ENCODE measurements around the gene CLIP2. TPM values are rescaled to one million over a fixed set of nuclear protein-coding genes. Genes with fewer than 3 reads are reported as not detected.
"Not testable (repeated sequence)": the region's sequence is repeated elsewhere in the genome, so short reads cannot be mapped to it uniquely, and the experiment has no call there.

The CLIP2 gene
- total and polyA plus RNA-seq, 12 donors, result 4.5 to 11.3 (median 6.6) TPM

GRCh38 chr7:74254129-74254857 is 34.9 kb upstream of the CLIP2 start, which contains the start of gene RFC2:
Gene RFC2, minus strand, starts transcription at chr7:74254399. Its CDS starts 16 bp downstream, at chr7:74254383.
- DNase-seq (peak; percentile 97 to 98), ATAC-seq (peak; percentile 99 to 100 (median 100))
- Histone ChIP-seq H3K4me1 (peaks cover 3 to 38% (median 28%) of the 10 kb centered on the region in 9 donors), H3K4me3 (peak within 1 kb of the TSS; percentile 47 to 95 (median 78)), H3K27ac (peak within 1 kb of the TSS; percentile 89 to 98 (median 93)), H3K27me3 (no peaks in the 10 kb centered on the region), H3K36me3 (peaks cover 0 to 25% (median 4%) of the 10 kb centered on the region in 9 donors), H3K9me3 (no peaks in the 10 kb centered on the region)
- TF ChIP-seq, protein P1, sequence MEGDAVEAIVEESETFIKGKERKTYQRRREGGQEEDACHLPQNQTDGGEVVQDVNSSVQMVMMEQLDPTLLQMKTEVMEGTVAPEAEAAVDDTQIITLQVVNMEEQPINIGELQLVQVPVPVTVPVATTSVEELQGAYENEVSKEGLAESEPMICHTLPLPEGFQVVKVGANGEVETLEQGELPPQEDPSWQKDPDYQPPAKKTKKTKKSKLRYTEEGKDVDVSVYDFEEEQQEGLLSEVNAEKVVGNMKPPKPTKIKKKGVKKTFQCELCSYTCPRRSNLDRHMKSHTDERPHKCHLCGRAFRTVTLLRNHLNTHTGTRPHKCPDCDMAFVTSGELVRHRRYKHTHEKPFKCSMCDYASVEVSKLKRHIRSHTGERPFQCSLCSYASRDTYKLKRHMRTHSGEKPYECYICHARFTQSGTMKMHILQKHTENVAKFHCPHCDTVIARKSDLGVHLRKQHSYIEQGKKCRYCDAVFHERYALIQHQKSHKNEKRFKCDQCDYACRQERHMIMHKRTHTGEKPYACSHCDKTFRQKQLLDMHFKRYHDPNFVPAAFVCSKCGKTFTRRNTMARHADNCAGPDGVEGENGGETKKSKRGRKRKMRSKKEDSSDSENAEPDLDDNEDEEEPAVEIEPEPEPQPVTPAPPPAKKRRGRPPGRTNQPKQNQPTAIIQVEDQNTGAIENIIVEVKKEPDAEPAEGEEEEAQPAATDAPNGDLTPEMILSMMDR (IDR thresholded peaks at IDR 0.05), result peak in 8 of 9 donors; percentile 16 to 54 (median 43)
- WGBS, 2 donors, result 0% methylated on average over 71 to 75 of the region's 75 CpGs
- intact Hi-C loops (cut with DNase I), result loop anchor here in 4 of 10 donors (5.0 to 10.0 kb wide), 4 partner anchors 33 to 141 kb away; partner anchors contain the start of genes CLIP2 (in 2 of the 4) and EIF4H (in 1 of the 4)

DNA sequence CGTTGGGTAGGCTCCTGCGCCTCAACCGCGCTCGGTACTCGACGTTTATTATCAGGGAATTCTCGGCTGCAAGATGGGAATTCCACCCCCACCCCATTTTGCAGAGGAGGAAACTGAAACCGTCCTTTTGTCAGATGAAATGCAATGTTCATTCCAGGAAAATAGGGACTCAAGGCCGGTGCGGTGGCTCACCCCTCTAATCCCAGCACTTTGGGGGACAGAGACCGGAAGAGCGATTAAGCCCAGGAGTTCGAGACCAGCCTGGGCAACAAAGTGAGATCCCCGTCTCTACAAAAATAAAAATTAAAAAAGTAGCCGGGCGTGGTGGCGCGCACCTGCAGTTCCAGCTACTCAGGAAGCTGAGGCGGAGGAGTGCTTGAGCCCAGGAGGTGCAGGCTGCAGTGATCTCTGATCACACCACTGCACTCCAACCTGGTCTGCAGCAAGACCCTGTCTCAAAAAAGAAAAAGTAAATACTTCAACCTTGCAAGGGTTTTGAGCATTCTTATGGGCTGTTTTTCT is 34.3 kb upstream of the CLIP2 start:
- Histone ChIP-seq H3K36me3 (peaks cover 0 to 19% (median 0%) of the 10 kb centered on the region in 9 donors), H3K4me1 (peaks cover 3 to 38% (median 28%) of the 10 kb centered on the region in 9 donors), H3K4me3 (peak overlapping the region; percentile 47 to 95 (median 78)), H3K9me3 (no peaks in the 10 kb centered on the region), H3K27me3 (no peaks in the 10 kb centered on the region), H3K27ac (peak overlapping the region; percentile 89 to 98 (median 93))
- TF ChIP-seq, protein P1 (IDR thresholded peaks at IDR 0.05), result no peak
- ATAC-seq, result no peak
- no peak for DNase-seq
- WGBS, 2 donors, result 14 to 20% methylated on average over 20 of the region's 20 CpGs
- intact Hi-C loops (cut with DNase I), result loop anchor here in 6 of 10 donors (5.0 to 10.0 kb wide), 4 partner anchors 32 to 140 kb away; partner anchors contain the start of genes CLIP2 (in 2 of the 6) and EIF4H (in 1 of the 6)

GRCh38 chr7:74255461-74255860 is 33.7 kb upstream of the CLIP2 start:
- H3K4me1 ChIP-seq, result peaks cover 3 to 38% (median 28%) of the 10 kb centered on the region in 9 donors
- not testable (repeated sequence) for ATAC-seq, DNase-seq, H3K9me3 ChIP-seq, H3K27me3 ChIP-seq
- 78 to 90% methylated on average over 6 of the region's 6 CpGs for WGBS, 2 donors
- H3K4me3 ChIP-seq, result peak overlapping the region in 9 of 10 donors; percentile 70 to 95 (median 78)
- peak overlapping the region in 9 of 10 donors; percentile 89 to 98 (median 93) for H3K27ac ChIP-seq
- H3K36me3 ChIP-seq, result peaks cover 0 to 14% (median 0%) of the 10 kb centered on the region in 9 donors
- intact Hi-C loops (cut with DNase I), result loop anchor here in 3 of 10 donors (5.0 to 10.0 kb wide), 2 partner anchors 37 to 139 kb away; no protein-coding TSS in a partner anchor

DNA sequence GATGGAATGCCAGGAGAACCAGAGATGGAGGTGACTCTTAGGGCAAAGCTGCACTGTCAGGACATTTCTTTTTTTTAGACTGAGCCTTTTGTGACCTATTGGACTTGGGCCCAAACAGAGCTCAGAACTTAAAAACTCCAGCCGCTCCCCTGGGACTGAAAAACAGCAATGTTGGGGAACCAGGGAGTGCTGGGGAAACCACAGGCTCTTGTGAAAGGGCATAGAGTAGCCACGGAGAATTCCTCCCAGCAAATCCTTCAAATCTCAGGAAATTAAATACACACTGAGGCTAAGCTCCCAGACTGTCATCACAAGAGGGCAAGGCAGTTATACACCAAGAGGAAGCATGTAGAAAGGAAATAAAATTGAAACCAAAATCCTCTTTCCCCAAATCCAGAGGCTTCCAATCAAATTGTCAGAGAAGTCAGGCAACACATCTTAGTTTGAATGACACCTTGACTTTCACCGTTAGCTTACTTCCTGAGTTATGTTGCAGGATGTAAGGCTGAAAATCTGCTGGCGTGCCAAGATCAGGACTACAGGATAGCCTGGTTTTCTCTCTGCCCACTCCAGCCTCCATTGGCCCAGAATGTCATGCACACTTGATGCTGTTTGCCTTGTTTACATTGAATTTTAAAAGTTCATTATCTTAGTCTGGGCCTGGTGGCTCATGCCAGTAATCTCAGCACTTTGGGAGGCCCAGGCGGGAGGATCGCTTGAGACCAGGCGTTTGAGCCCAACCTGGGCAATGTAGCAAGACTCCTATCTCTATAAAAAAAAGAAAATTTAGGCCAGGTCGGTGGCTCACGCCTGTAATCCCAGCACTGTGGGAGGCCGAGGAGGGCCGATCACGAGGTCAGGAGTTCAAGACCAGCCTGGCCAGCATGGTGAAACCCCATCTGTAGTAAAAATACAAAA is 32.5 kb upstream of the CLIP2 start:
- H3K27ac ChIP-seq, result peak overlapping the region in 8 of 10 donors; percentile 8 to 98 (median 70)
- ATAC-seq, result no peak
- WGBS, 2 donors, result 78 to 79% methylated on average over 12 of the region's 12 CpGs

More for the DNA sequence above, 32.5 kb upstream of the CLIP2 start:
- Histone ChIP-seq H3K4me1 (peaks cover 3 to 38% (median 28%) of the 10 kb centered on the region in 9 donors), H3K27me3 (no peaks in the 10 kb centered on the region), H3K36me3 (peaks cover 0 to under 1% (median 0%) of the 10 kb centered on the region in 9 donors), H3K9me3 (no peaks in the 10 kb centered on the region), H3K4me3 (no peak overlapping the region)
- intact Hi-C loops (cut with DNase I), result loop anchor here in 3 of 10 donors (5.0 to 10.0 kb wide), 2 partner anchors 36 to 138 kb away; no protein-coding TSS in a partner anchor
- DNase-seq, result peak in 1 of 2 donors; percentile 54
- TF ChIP-seq, protein P1 (IDR thresholded peaks at IDR 0.05), result no peak

Data from heart right ventricle (tissue), 16 donors.